NCI-H2029 (cell line): ENCODE results near the gene ENOX1.

Experiments
- DNase-seq: peaks from one replicate; lab custom pipeline; 2025; lab: John Stamatoyannopoulos, UW

The ENOX1 gene

GRCh38 chr13:43315522-43315921, 471.2 kb downstream of the ENOX1 start:
- no peak for DNase-seq

- no peak for DNase-seq
Observed at GRCh38 chr13:43309311-43309710, 477.5 kb downstream of the ENOX1 start.

GRCh38 chr13:43307921-43308433, 478.8 kb downstream of the ENOX1 start:
- DNase-seq = peak; percentile 1

- no peak for DNase-seq
Observed at GRCh38 chr13:43307221-43307920, 479.4 kb downstream of the ENOX1 start.

- DNase-seq = no peak
Observed at GRCh38 chr13:43306372-43306771, 480.4 kb downstream of the ENOX1 start.

- DNase-seq = no peak
Observed at GRCh38 chr13:43305416-43305815, 481.4 kb downstream of the ENOX1 start.

GRCh38 chr13:43304945-43305344, 481.8 kb downstream of the ENOX1 start:
- DNase-seq = no peak

GRCh38 chr13:43304449-43304848, 482.3 kb downstream of the ENOX1 start:
- DNase-seq = no peak

GRCh38 chr13:43303033-43303729, 483.6 kb downstream of the ENOX1 start:
- no peak for DNase-seq

- DNase-seq = no peak
Observed at GRCh38 chr13:43301346-43301969, 485.3 kb downstream of the ENOX1 start.

- no peak for DNase-seq
Observed at GRCh38 chr13:43300865-43301264, 485.9 kb downstream of the ENOX1 start.

GRCh38 chr13:43299374-43299773, 487.4 kb downstream of the ENOX1 start:
- DNase-seq = no peak

- no peak for DNase-seq
Observed at GRCh38 chr13:43298816-43299215, 488.0 kb downstream of the ENOX1 start.

GRCh38 chr13:43297967-43298678, 488.6 kb downstream of the ENOX1 start:
- DNase-seq = no peak

GRCh38 chr13:43295825-43296564, 490.8 kb downstream of the ENOX1 start:
- no peak for DNase-seq

GRCh38 chr13:43295321-43295720, 491.5 kb downstream of the ENOX1 start:
- no peak for DNase-seq

GRCh38 chr13:43294412-43294811, 492.4 kb downstream of the ENOX1 start:
- no peak for DNase-seq

GRCh38 chr13:43293986-43294385, 492.8 kb downstream of the ENOX1 start:
- DNase-seq = no peak

GRCh38 chr13:43293561-43293960, 493.2 kb downstream of the ENOX1 start:
- DNase-seq = no peak

GRCh38 chr13:43293008-43293407, 493.8 kb downstream of the ENOX1 start:
- no peak for DNase-seq

- no peak for DNase-seq
Observed at GRCh38 chr13:43291287-43292060, 495.3 kb downstream of the ENOX1 start.
